Immature natural killer cell (primary cell): ENCODE data around the gene CSF2RB. TPM values are rescaled to one million over a fixed set of nuclear protein-coding genes. Genes with fewer than 3 reads are reported as not detected.
A peak's percentile ranks its signal among the peaks of the same experiment; 100 is the strongest.

Source experiments
- DNase-seq, 3 donors: peaks; one replicate each; pipeline ENCODE4 v3.0.0; 2022; ENCODE audit warnings: mixed read lengths in 1 of 3
- H3K27ac Mint-ChIP-seq, 6 donors: one replicate each; pipeline ENCODE4 v1.8.0; 2020; ENCODE audit warnings: mixed read lengths in 6 of 6, mild to moderate bottlenecking in 5 of 6, inconsistent platforms in 4 of 6, moderate library complexity in 3 of 6
- H3K27me3 Mint-ChIP-seq, 3 donors: one replicate each; pipeline ENCODE4 v1.8.0; 2020 to 2021; ENCODE audit warnings: low read depth in 3 of 3, mild to moderate bottlenecking in 3 of 3, mixed read lengths in 3 of 3, moderate library complexity in 3 of 3, inconsistent platforms in 1 of 3
- H3K36me3 Mint-ChIP-seq, 3 donors: one replicate each; pipeline ENCODE4 v1.8.0; 2020; ENCODE audit warnings: mixed read lengths in 3 of 3, inconsistent platforms in 2 of 3, mild to moderate bottlenecking in 2 of 3
- H3K4me1 Mint-ChIP-seq, 2 donors: one replicate each; pipeline ENCODE4 v1.8.0; 2020; ENCODE audit warnings: inconsistent platforms in 2 of 2, mild to moderate bottlenecking in 2 of 2, mixed read lengths in 2 of 2, moderate library complexity in 1 of 2
- H3K4me3 Mint-ChIP-seq, 5 donors: one replicate each; pipeline ENCODE4 v1.8.0; 2020; ENCODE audit warnings: mild to moderate bottlenecking in 5 of 5, mixed read lengths in 5 of 5, inconsistent platforms in 3 of 5, moderate library complexity in 3 of 5
- H3K9me3 Mint-ChIP-seq, 6 donors: one replicate each; pipeline ENCODE4 v1.8.0; 2020; ENCODE audit warnings: mild to moderate bottlenecking in 6 of 6, mixed read lengths in 6 of 6, inconsistent platforms in 4 of 6, moderate library complexity in 3 of 6
- polyA plus RNA-seq, 3 donors: library from polyadenylated mRNA; unstranded; fragments of 300-500 nt; fragmentation: Illumina TruSeq; gene quantifications; one replicate each; pipeline ENCODE4 v1.2.3, GENCODE V29; 2021

CSF2RB gene
- polyA plus RNA-seq, 3 donors from 2014 or later: 0.47 to 0.77 TPM; not detected in 1

GRCh38 chr22:36928786-36929535, 15.5 kb downstream of the CSF2RB start:
- Mint-ChIP-seq H3K36me3 (no peaks in the 10 kb centered on the region), H3K9me3 (no peaks in the 10 kb centered on the region), H3K27ac (no peak overlapping the region), H3K27me3 (peaks cover 4 to 6% (median 5%) of the 10 kb centered on the region in 3 donors), H3K4me1 (no peaks in the 10 kb centered on the region), H3K4me3 (no peak overlapping the region)
- DNase-seq: no peak

- Mint-ChIP-seq H3K27ac (no peak overlapping the region), H3K4me1 (no peaks in the 10 kb centered on the region), H3K36me3 (no peaks in the 10 kb centered on the region), H3K27me3 (peaks cover 4 to 6% (median 5%) of the 10 kb centered on the region in 3 donors), H3K4me3 (no peak overlapping the region), H3K9me3 (no peaks in the 10 kb centered on the region)
- DNase-seq: no peak
Observed at GRCh38 chr22:36929621-36930020, 16.2 kb downstream of the CSF2RB start.

- Mint-ChIP-seq H3K9me3 (no peaks in the 10 kb centered on the region), H3K4me1 (no peaks in the 10 kb centered on the region), H3K27me3 (peaks cover 2 to 5% (median 3%) of the 10 kb centered on the region in 3 donors), H3K36me3 (no peaks in the 10 kb centered on the region), H3K4me3 (no peak overlapping the region), H3K27ac (no peak overlapping the region)
- no peak for DNase-seq
Observed at GRCh38 chr22:36930041-36930935, 16.9 kb downstream of the CSF2RB start.

- no peak for DNase-seq
- no peak overlapping the region for H3K4me3 Mint-ChIP-seq
- no peaks in the 10 kb centered on the region for H3K9me3 Mint-ChIP-seq
- no peaks in the 10 kb centered on the region for H3K4me1 Mint-ChIP-seq
- H3K27me3 Mint-ChIP-seq: peaks cover 1 to 6% (median 2%) of the 10 kb centered on the region in 3 donors
- H3K27ac Mint-ChIP-seq: no peak overlapping the region
- H3K36me3 Mint-ChIP-seq: no peaks in the 10 kb centered on the region
Observed at GRCh38 chr22:36931446-36931845, 18.0 kb downstream of the CSF2RB start.

- Mint-ChIP-seq H3K9me3 (no peaks in the 10 kb centered on the region), H3K4me3 (no peak overlapping the region), H3K4me1 (no peaks in the 10 kb centered on the region), H3K27me3 (peaks cover 1 to 7% (median 2%) of the 10 kb centered on the region in 3 donors), H3K36me3 (no peaks in the 10 kb centered on the region), H3K27ac (no peak overlapping the region)
- DNase-seq: no peak
Observed at GRCh38 chr22:36933629-36934417, 20.4 kb downstream of the CSF2RB start.

- H3K4me3 Mint-ChIP-seq: no peak overlapping the region
- H3K36me3 Mint-ChIP-seq: no peaks in the 10 kb centered on the region
- H3K27me3 Mint-ChIP-seq: peaks cover 1 to 7% (median 2%) of the 10 kb centered on the region in 3 donors
- no peak for DNase-seq
- no peak overlapping the region for H3K27ac Mint-ChIP-seq
- H3K4me1 Mint-ChIP-seq: no peaks in the 10 kb centered on the region
- H3K9me3 Mint-ChIP-seq: no peaks in the 10 kb centered on the region
Observed at GRCh38 chr22:36934418-36935312, 21.2 kb downstream of the CSF2RB start.

GRCh38 chr22:36935313-36935610, 21.8 kb downstream of the CSF2RB start:
- Mint-ChIP-seq H3K9me3 (no peaks in the 10 kb centered on the region), H3K27me3 (peaks cover 1 to 7% (median 2%) of the 10 kb centered on the region in 3 donors), H3K36me3 (no peaks in the 10 kb centered on the region), H3K27ac (no peak overlapping the region), H3K4me1 (no peaks in the 10 kb centered on the region), H3K4me3 (no peak overlapping the region)
- no peak for DNase-seq

GRCh38 chr22:36935694-36936093, 22.3 kb downstream of the CSF2RB start:
- Mint-ChIP-seq H3K9me3 (no peaks in the 10 kb centered on the region), H3K27me3 (peaks cover 1 to 7% (median 2%) of the 10 kb centered on the region in 3 donors), H3K27ac (peak overlapping the region in 1 of 6 donors; percentile 21), H3K4me3 (no peak overlapping the region), H3K36me3 (no peaks in the 10 kb centered on the region), H3K4me1 (no peaks in the 10 kb centered on the region)
- DNase-seq: no peak

- Mint-ChIP-seq H3K4me1 (no peaks in the 10 kb centered on the region), H3K4me3 (no peak overlapping the region), H3K36me3 (no peaks in the 10 kb centered on the region), H3K9me3 (no peaks in the 10 kb centered on the region), H3K27me3 (peaks cover 1 to 9% (median 2%) of the 10 kb centered on the region in 3 donors), H3K27ac (no peak overlapping the region)
- DNase-seq: no peak
Observed at GRCh38 chr22:36936362-36937116, 23.1 kb downstream of the CSF2RB start.

GRCh38 chr22:36937319-36938027, 24.0 kb downstream of the CSF2RB start:
- H3K4me1 Mint-ChIP-seq: no peaks in the 10 kb centered on the region
- no peak for DNase-seq
- H3K36me3 Mint-ChIP-seq: no peaks in the 10 kb centered on the region
- H3K9me3 Mint-ChIP-seq: no peaks in the 10 kb centered on the region
- H3K27me3 Mint-ChIP-seq: peaks cover 1 to 11% (median 2%) of the 10 kb centered on the region in 3 donors
- H3K4me3 Mint-ChIP-seq: no peak overlapping the region
- no peak overlapping the region for H3K27ac Mint-ChIP-seq

- no peak overlapping the region for H3K27ac Mint-ChIP-seq
Observed at GRCh38 chr22:36938028-36938425, 24.6 kb downstream of the CSF2RB start.

GRCh38 chr22:36938886-36939285, 25.5 kb downstream of the CSF2RB start:
- Mint-ChIP-seq H3K36me3 (no peaks in the 10 kb centered on the region), H3K27ac (no peak overlapping the region), H3K9me3 (no peaks in the 10 kb centered on the region), H3K4me1 (no peaks in the 10 kb centered on the region), H3K4me3 (no peak overlapping the region), H3K27me3 (peaks cover 0 to 11% (median 3%) of the 10 kb centered on the region in 3 donors)
- DNase-seq: no peak

More at GRCh38 chr22:36938028-36938425, 24.6 kb downstream of the CSF2RB start:
- Mint-ChIP-seq H3K9me3 (no peaks in the 10 kb centered on the region), H3K4me1 (no peaks in the 10 kb centered on the region), H3K27me3 (peaks cover 1 to 11% (median 2%) of the 10 kb centered on the region in 3 donors), H3K4me3 (no peak overlapping the region), H3K36me3 (no peaks in the 10 kb centered on the region)
- DNase-seq: no peak
